GM12878 (cell line): ENCODE data around the gene CTSD. TPM values are rescaled to one million over a fixed set of nuclear protein-coding genes. Genes with fewer than 3 reads are reported as not detected.

Source experiments
- ATAC-seq: fragments of 200-7000 bp; cut with Tn5 transposase; 3 replicates; pipeline ENCODE4 v1.9.1; 2020; ENCODE audit warnings: mild to moderate bottlenecking, moderate library complexity
- BruUV-seq: library from RNA; stranded (reverse); fragments of 400-500 nt; replicated peaks from 2 replicates; lab custom pipeline; 2021; lab: Mats Ljungman, UMichigan
- CTCF ChIA-PET: fragments of 300-600 bp; sonication (Branson Sonifier 250); formaldehyde crosslinking; extraction: SDS; loops from one replicate; lab custom pipeline; 2021; ENCODE audit warnings: inconsistent platforms; lab: Yijun Ruan, JAX
- POLR2A ChIA-PET: fragments of 350-600 bp; formaldehyde crosslinking; extraction: SDS; loops from one replicate; lab custom pipeline; 2021; ENCODE audit warnings: inconsistent platforms; lab: Charles Lee
- RAD21 ChIA-PET: fragments of 300-600 bp; sonication (Branson Sonifier 250); formaldehyde crosslinking; loops from one replicate; lab custom pipeline; 2023; ENCODE audit warnings: antibody characterized with exemption; ENCODE audit not compliant: unreplicated experiment; lab: Charles Lee
- SMC1A ChIA-PET: fragments of 300-600 bp; sonication (Branson Sonifier 250); formaldehyde crosslinking; loops from one replicate; lab custom pipeline; 2023; ENCODE audit not compliant: unreplicated experiment, uncharacterized antibody; lab: Charles Lee
- DNase-seq: peaks from one replicate; pipeline ENCODE4 v3.0.0-alpha.2; 2011; ENCODE audit warnings: low read depth, low spot score
- FAIRE-seq: peaks from 3 replicates; lab custom pipeline; 2011; peaks lifted over from hg19 to GRCh38; lab: Jason Lieb, UNC
- H2AFZ ChIP-seq: 2 replicates; pipeline ENCODE4 v1.6.0; 2011; ENCODE audit warnings: low read depth, low read length, control low read depth; ENCODE audit not compliant: control insufficient read depth
- H3K27ac ChIP-seq: 2 replicates; pipeline ENCODE4 v1.5.1; 2011; ENCODE audit warnings: control low read depth; ENCODE audit not compliant: control insufficient read depth, insufficient read depth
- H3K27me3 ChIP-seq, 2 experiments: replicated peaks in 1 of 2; 2 replicates each; pipeline versions ENCODE4 v1.6.0 to v1.6.1; 2011; ENCODE audit warnings: low read length in 1 of 2; ENCODE audit not compliant: control insufficient read depth in 2 of 2, insufficient read depth in 2 of 2
- H3K36me3 ChIP-seq, 2 experiments: 2 replicates each; pipeline ENCODE4 v1.5.1; 2011; ENCODE audit warnings: low read length in 1 of 2; ENCODE audit not compliant: control insufficient read depth in 2 of 2, insufficient read depth in 2 of 2
- H3K4me1 ChIP-seq: 2 replicates; pipeline ENCODE4 v1.6.1; 2011; ENCODE audit warnings: mild to moderate bottlenecking, low read length, moderate library complexity, mixed read lengths; ENCODE audit not compliant: control insufficient read depth, insufficient read depth
- H3K4me2 ChIP-seq: 2 replicates; pipeline ENCODE4 v1.6.0; 2011; ENCODE audit warnings: control low read depth; ENCODE audit not compliant: control insufficient read depth, insufficient read depth
- H3K4me3 ChIP-seq: fragments of 200-600 bp; sonication (generic); 2 replicates; pipeline ENCODE4 v1.5.1; 2016
- H3K79me2 ChIP-seq: 2 replicates; pipeline ENCODE4 v1.6.0; 2011; ENCODE audit warnings: low read length; ENCODE audit not compliant: control insufficient read depth, insufficient read depth
- H3K9ac ChIP-seq: 2 replicates; pipeline ENCODE4 v1.8.0; 2011; ENCODE audit warnings: low read length, control low read depth, mixed read lengths; ENCODE audit not compliant: control insufficient read depth, insufficient read depth
- H3K9me3 ChIP-seq: replicated peaks from 3 replicates; pipeline ENCODE4 v1.5.1; 2011; ENCODE audit warnings: mild to moderate bottlenecking, low read length; ENCODE audit not compliant: control insufficient read depth, insufficient read depth
- H4K20me1 ChIP-seq: 2 replicates; pipeline ENCODE4 v1.6.0; 2011; ENCODE audit not compliant: control insufficient read depth, insufficient read depth
- CREB1 ChIP-seq: IDR thresholded peaks from 2 replicates; pipeline ENCODE4 v1.6.1; 2012; ENCODE audit warnings: low read depth, mild to moderate bottlenecking, inconsistent platforms
- MEF2B ChIP-seq: fragments of 450-650 bp; IDR thresholded peaks from 2 replicates; pipeline ENCODE4 v1.6.1; 2018; ENCODE audit warnings: mild to moderate bottlenecking, moderate library complexity; ENCODE audit not compliant: partially characterized antibody, poor library complexity, severe bottlenecking
- WGBS: methylation state at CpG from one replicate; pipeline ENCODE4 v1.1.6; 2016; ENCODE audit warnings: low lambda C conversion rate; ENCODE audit not compliant: insufficient replicate concordance, insufficient coverage; ENCODE audit errors: missing lambda C conversion rate; 5-methylcytosine and 5-hydroxymethylcytosine counted together
- in situ Hi-C: fragments of 300-500 bp; cut with MboI; formaldehyde crosslinking; loops from 9 replicates; pipeline ENCODE4 v1.14.3; 2018; ENCODE audit warnings: mixed read lengths
- intact Hi-C: fragments of 100-400 bp; cut with micrococcal nuclease; formaldehyde crosslinking; loops from one replicate; pipeline ENCODE4 v1.14.2; 2022; ENCODE audit not compliant: unreplicated experiment
- polyA plus RNA-seq, 11 experiments: library from polyadenylated mRNA; depleted of rRNA in 4 of 11; unstranded in 6 of 11; stranded (reverse) in 5 of 11; fragments of >200 nt; fragmentation: Nextera tagmentation in 4 of 11; fragmentation: Illumina TruSeq in 1 of 11; extraction: Ambion mirVana in 4 of 11; extraction: Trizol in 1 of 11; gene quantifications; 1 replicate in 1 of 11; 2 replicates in 10 of 11; pipeline versions ENCODE4 v1.2.1 to v1.2.3, GENCODE V29; 2011 to 2016; ENCODE audit warnings: inconsistent platforms in 2 of 11, missing spikeins in 2 of 11, low read depth in 1 of 11
- total RNA-seq, 4 experiments: library from RNA; depleted of rRNA in 3 of 4; stranded (reverse); fragments of >200 nt in 3 of 4; fragmentation: Illumina TruSeq in 1 of 4; extraction: Trizol in 1 of 4; gene quantifications; 2 replicates each; pipeline versions ENCODE4 v1.2.1 to v1.2.3, GENCODE V29; 2013 to 2021
- TF ChIP-seq, protein P1 (sequence below): fragments of 450-650 bp; conservative IDR thresholded peaks from 2 replicates; pipeline ENCODE4 v1.6.1; 2017; ENCODE audit warnings: mild to moderate bottlenecking, moderate library complexity

The CTSD gene
- total and polyA plus RNA-seq, 10 of the 15 experiments (the other 5 are each of a cell fraction or from before 2014, with no cell fraction given) = 0.42 to 54.6 (median 25.0) TPM

- Histone ChIP-seq H3K9ac (no peak overlapping the region), H3K79me2 (no peaks in the 10 kb centered on the region), H3K36me3 (no peaks in the 10 kb centered on the region), H3K4me1 (no peaks in the 10 kb centered on the region), H3K27ac (no peak overlapping the region), H3K4me3 (no peak overlapping the region), H3K4me2 (no peak overlapping the region), H4K20me1 (no peaks in the 10 kb centered on the region), H3K27me3 (no peaks in the 10 kb centered on the region; a peak in 1 of 4 replicates), H2AFZ (no peak overlapping the region), H3K9me3 (no peaks in the 10 kb centered on the region; the same call in 2 of the 3 replicates)
- TF ChIP-seq MEF2B (no peak), CREB1 (no peak)
- TF ChIP-seq, protein P1, sequence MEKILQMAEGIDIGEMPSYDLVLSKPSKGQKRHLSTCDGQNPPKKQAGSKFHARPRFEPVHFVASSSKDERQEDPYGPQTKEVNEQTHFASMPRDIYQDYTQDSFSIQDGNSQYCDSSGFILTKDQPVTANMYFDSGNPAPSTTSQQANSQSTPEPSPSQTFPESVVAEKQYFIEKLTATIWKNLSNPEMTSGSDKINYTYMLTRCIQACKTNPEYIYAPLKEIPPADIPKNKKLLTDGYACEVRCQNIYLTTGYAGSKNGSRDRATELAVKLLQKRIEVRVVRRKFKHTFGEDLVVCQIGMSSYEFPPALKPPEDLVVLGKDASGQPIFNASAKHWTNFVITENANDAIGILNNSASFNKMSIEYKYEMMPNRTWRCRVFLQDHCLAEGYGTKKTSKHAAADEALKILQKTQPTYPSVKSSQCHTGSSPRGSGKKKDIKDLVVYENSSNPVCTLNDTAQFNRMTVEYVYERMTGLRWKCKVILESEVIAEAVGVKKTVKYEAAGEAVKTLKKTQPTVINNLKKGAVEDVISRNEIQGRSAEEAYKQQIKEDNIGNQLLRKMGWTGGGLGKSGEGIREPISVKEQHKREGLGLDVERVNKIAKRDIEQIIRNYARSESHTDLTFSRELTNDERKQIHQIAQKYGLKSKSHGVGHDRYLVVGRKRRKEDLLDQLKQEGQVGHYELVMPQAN = no peak
- intact Hi-C loops (no loop called here), in situ Hi-C loops (no loop called here)
- no TSS peak for BruUV-seq
- ChIA-PET SMC1A (no interaction called here), RAD21 (no interaction called here), CTCF (no interaction called here), POLR2A (no interaction called here)
- no peak for ATAC-seq
- FAIRE-seq = no peak
- 35% methylated on average over 9 of the region's 10 CpGs for WGBS
- DNase-seq = no peak
These were observed 20.1 kb downstream of the CTSD start for GRCh38 chr11:1743585-1744136.
